ENCODE results near the gene DDX1. TPM values are rescaled to one million over a fixed set of nuclear protein-coding genes. Genes with fewer than 3 reads are reported as not detected.

DDX1 gene
- total RNA-seq, 1 donor from 2014 or later: 77.0 TPM

- no peak for TF ChIP-seq CTCF (conservative IDR thresholded peaks at IDR 0.05; ENCODE audit: low read depth, low read length)
- no peak overlapping the region for H3K4me3 ChIP-seq (ENCODE audit: low read depth, low read length)
- no peak for DNase-seq (ENCODE audit: low read depth)
Measured at GRCh38 chr2:15548974-15549373, 42.7 kb upstream of the DDX1 start.

GRCh38 chr2:15553519-15553918, 38.1 kb upstream of the DDX1 start:
- no peak for TF ChIP-seq CTCF (conservative IDR thresholded peaks at IDR 0.05; ENCODE audit: low read depth, low read length)
- DNase-seq (ENCODE audit: low read depth): no peak

GRCh38 chr2:15553951-15554350, 37.7 kb upstream of the DDX1 start:
- H3K4me3 ChIP-seq (ENCODE audit: low read depth, low read length): no peak overlapping the region
- no peak for DNase-seq (ENCODE audit: low read depth)
- no peak for TF ChIP-seq CTCF (conservative IDR thresholded peaks at IDR 0.05; ENCODE audit: low read depth, low read length)

More at GRCh38 chr2:15553519-15553918, 38.1 kb upstream of the DDX1 start:
- H3K4me3 ChIP-seq (ENCODE audit: low read depth, low read length): no peak overlapping the region

- DNase-seq (ENCODE audit: low read depth): no peak
- no peak overlapping the region for H3K4me3 ChIP-seq (ENCODE audit: low read depth, low read length)
- no peak for TF ChIP-seq CTCF (conservative IDR thresholded peaks at IDR 0.05; ENCODE audit: low read depth, low read length)
Measured at GRCh38 chr2:15554525-15555218, 37.0 kb upstream of the DDX1 start.

- no peak overlapping the region for H3K4me3 ChIP-seq (ENCODE audit: low read depth, low read length)
- DNase-seq (ENCODE audit: low read depth): no peak
- no peak for TF ChIP-seq CTCF (conservative IDR thresholded peaks at IDR 0.05; ENCODE audit: low read depth, low read length)
Measured at GRCh38 chr2:15555760-15556193, 35.9 kb upstream of the DDX1 start.

GRCh38 chr2:15556311-15556930, 35.2 kb upstream of the DDX1 start:
- DNase-seq (ENCODE audit: low read depth): no peak
- no peak overlapping the region for H3K4me3 ChIP-seq (ENCODE audit: low read depth, low read length)
- TF ChIP-seq CTCF (conservative IDR thresholded peaks at IDR 0.05; ENCODE audit: low read depth, low read length): no peak

- DNase-seq (ENCODE audit: low read depth): no peak
- no peak overlapping the region for H3K4me3 ChIP-seq (ENCODE audit: low read depth, low read length)
- TF ChIP-seq CTCF (conservative IDR thresholded peaks at IDR 0.05; ENCODE audit: low read depth, low read length): no peak
Measured at GRCh38 chr2:15557887-15558311, 33.8 kb upstream of the DDX1 start.

Measured in epithelial cell of proximal tubule (primary cell).